Testis (tissue), 2 donors: ENCODE data around the gene SLC26A11.

ENCODE experiments used
- CTCF ChIP-seq, 3 experiments: fragments of 450-650 bp in 2 of 3; fragments of 200-600 bp in 1 of 3; sonication (generic) in 1 of 3; IDR thresholded peaks; one replicate each; pipeline ENCODE4 v1.5.1; 2016 to 2019; ENCODE audit warnings: antibody characterized with exemption in 3 of 3, mild to moderate bottlenecking in 2 of 3, moderate library complexity in 1 of 3
- POLR2A ChIP-seq: fragments of 450-650 bp; IDR thresholded peaks from one replicate; pipeline ENCODE4 v1.6.1; 2017; ENCODE audit warnings: antibody characterized with exemption, mild to moderate bottlenecking, moderate library complexity

- TF ChIP-seq CTCF (IDR thresholded peaks at IDR 0.05) (no peak), POLR2A (no peak)
Observed at GRCh38 chr17:80182845-80183223, 37.4 kb upstream of the SLC26A11 start.
